Measurements from ENCODE around the gene HSP90AB1.
A peak's percentile ranks its signal among the peaks of the same experiment; 100 is the strongest.

HSP90AB1 gene

DNA sequence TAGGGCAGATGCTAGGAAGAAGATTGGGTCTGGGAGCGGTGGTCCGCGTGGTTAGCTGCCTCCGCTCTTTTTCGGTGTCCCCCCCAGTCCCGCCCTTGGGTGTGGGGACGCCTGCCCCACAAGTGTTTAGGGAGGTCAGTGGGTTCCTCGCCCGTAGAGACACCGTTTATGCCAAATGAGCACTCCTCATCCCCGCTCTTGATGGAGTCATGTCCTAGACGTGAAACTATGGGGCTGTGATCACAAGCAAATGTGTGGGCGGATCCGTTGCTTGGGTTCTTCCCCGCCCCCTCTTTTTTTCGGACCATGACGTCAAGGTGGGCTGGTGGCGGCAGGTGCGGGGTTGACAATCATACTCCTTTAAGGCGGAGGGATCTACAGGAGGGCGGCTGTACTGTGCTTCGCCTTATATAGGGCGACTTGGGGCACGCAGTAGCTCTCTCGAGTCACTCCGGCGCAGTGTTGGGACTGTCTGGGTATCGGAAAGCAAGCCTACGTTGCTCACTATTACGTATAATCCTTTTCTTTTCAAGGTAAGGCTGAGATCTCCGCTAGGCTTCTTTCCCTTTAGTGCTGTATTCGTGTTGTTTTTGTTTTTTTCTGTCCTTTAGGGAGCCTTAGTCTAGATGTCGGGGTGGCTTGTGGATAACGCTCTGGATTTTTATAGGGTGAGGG lies at the start of gene HSP90AB1:
HSP90AB1 (plus strand) TSS at position 439 of the 675 bp plus-strand sequence. CDS start 1,529 bp downstream, outside the sequence.
- peak; percentile 96 for DNase-seq (ENCODE audit: low read depth, low spot score)

DNA sequence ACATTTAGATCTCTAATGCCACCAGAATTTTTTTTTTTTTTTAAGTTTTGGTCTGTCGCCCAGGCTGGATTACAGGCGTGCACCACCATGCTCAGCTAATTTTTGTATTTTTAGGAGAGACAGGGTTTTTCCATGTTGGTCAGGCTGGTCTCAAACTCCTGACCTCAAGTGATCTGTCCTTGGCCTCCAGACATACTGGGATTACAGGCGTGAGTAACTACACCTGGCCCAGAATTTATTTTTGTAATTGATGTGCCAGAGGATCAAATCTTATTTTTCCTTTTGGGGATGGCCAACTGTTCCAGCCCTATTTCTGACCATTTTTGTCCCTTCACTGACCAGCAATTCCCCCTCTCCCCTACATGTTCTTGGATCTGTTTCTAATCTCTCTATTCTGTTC lies 48.2 kb upstream of the HSP90AB1 start:
- no peak for DNase-seq (ENCODE audit: low read depth, low spot score)

DNA sequence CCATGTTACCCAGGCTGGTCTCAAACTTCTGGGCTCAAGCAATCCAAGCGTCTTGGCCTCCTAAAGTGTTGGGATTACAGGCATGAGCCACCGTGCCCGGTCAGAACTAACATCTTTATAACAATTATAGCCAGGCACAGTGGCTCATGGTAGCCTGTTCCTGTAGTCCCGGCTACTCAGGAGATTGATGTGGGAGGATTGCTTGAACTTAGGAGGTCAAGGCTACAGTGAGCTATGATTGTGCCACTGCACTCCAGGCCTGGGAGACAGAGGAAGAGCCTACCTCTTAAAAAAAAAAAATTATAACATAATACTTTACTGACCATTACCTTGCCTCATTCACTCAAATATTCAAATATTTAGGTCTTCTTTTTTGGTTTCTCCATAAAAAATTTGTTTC lies 47.0 kb upstream of the HSP90AB1 start:
- DNase-seq (ENCODE audit: low read depth, low spot score) = no peak

DNA sequence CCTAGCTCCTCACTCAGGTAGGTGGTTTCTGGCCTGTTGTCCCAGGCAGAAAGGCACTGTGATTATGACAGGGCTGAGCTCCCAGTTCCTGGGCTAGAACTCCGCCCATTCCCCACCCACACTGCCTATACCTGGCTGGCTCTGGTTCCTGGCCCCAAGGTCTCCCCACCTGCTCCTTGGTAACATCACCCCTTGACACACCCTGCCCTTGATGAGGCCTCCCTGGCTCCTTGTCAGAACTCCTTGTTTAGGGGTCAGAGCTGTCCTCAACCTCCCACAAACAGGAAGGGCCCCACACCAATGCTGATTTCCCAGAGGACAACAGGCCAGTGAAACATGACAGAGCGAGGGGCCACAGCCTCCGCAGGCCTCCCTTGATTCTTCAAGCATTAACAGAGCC lies 45.7 kb upstream of the HSP90AB1 start:
- DNase-seq (ENCODE audit: low read depth, low spot score) = no peak

DNA sequence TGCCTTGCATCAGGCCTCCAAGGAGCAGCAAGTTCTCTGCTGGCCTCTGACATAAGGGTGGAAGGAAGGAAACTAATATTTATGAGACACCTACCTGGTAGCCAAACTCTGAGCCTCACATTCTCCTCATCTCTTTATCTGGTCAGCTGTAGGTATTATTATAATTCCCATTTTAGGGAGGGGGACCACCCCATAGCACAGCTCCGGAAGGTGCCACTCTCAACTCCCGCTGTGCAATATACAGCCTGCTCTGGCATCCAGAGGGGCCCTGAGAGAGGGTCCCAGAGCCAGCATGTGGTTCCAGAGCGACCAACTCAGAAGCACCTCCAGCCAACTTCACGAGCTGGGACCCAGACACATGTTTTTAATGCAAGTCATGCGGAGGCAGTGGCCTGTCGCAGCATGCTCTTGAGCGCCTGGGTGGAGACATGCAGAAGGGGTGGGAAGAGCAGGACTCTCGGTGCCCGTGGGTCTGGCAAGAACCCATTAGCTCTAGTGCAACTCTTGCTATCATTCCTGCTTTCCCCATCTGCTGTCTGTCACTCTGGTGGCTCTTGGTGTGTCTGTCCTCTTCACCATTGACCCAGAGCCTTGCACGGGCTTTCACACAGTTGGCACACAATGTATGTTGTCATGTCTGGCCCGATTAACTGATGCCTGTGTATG lies 45.1 kb upstream of the HSP90AB1 start:
- no peak for DNase-seq (ENCODE audit: low read depth, low spot score)

DNA sequence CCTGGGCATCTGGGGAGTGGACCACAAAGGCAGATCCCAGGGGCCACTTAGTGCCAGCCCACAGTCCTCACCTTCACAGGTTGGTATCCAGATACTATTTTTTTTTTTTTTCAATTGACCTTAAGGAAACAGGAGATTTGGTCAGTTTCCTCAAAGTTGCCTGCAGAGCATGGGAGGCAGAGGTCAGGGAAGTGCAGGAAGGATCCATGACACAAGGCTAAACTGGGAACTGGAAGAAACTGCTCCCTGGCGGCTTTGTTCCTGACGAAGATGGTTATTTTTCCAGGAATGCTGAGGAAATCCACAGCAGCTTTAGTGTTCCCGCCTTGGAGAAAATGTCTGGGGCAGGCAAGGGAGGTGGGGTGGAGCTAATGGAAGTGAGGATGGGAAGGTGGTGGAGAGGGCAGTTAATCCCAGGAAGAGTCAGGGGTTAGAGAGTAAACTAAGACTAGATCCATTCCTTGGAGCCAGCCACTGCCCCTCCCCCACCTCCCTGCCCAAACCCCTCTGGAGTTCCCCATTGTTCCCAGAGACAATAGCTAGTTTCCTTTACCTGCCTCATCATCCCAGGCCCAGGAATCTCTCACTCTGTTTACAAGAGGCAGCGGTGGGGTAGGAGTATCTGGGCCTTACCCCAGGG lies 44.4 kb upstream of the HSP90AB1 start:
- peak; percentile 82 for DNase-seq (ENCODE audit: low read depth, low spot score)

DNA sequence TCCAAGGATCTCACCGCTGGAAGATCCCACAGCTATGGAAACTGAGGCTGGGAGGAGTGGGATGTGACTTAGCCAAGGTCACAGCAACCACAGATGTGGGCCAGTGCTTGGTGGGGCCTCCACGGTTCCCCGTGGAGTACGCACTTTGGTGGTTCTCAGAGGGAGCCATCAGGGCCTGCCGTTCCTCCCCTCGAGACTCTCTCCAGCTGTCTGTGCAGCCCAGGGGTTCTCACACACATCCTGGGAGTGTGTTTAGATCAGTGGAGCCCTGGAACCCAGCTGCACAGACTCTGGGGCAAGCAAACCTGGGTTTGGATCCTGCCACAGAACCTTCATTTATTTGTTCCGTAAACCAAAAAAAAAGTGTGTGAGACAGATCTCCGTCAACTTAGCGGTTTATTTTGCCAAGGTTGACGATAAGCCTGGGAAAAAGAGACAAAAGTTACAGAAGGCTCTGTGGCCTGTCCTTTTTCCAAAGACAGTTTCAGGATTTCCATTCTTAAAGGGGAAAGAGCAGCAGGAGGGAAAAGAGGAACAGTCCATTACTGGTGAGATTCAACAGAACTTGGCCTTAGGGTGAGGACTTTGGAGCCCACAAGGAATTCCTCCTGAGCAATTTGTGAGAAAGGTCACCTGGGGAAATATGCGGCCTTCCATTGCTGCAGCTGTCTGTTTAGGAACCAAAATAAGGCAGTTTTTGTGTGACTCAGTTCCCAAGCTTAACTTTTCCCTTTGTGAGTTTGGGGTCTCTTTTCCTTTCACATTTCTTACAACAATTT lies 43.7 kb upstream of the HSP90AB1 start:
- no peak for DNase-seq (ENCODE audit: low read depth, low spot score)

DNA sequence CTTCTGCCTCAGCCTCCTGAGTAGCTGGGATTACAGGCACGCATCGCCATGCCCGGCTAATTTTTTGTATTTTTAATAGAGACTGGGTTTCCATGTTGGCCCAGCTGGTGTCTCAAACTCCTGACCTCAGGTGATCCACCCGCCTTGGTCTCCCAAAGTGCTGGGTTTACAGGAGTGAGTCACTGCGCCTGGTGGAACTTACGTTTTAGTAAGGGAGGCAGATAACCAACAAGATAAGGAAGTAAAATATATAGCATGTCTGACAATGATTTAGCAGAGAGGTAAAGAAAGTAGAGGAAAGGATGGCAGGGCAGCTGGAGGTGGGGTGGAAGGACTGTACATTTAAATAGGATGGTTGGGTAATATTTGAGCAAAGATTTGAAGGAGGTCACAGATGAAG lies 42.9 kb upstream of the HSP90AB1 start:
- DNase-seq (ENCODE audit: low read depth, low spot score) = no peak

DNA sequence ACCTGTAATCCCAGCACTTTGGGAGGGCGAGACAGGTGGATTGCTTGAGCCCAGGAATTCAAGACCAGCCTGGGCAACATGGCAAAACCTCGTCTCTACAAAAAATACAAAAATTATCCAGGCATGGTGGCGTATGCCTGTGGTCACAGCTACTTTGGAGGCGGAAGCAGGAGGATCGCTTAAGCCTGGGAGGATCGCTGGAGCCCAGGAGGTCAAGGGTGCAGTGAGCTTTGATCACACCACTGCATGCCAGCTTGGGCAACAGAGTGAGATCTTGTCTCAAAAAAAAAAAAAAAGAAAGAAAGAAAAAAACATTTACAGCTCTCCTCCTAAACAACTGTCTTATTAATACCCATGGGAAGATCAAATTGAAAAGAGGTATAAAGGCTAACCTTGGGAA lies 38.9 kb upstream of the HSP90AB1 start:
- DNase-seq (ENCODE audit: low read depth, low spot score) = no peak

DNA sequence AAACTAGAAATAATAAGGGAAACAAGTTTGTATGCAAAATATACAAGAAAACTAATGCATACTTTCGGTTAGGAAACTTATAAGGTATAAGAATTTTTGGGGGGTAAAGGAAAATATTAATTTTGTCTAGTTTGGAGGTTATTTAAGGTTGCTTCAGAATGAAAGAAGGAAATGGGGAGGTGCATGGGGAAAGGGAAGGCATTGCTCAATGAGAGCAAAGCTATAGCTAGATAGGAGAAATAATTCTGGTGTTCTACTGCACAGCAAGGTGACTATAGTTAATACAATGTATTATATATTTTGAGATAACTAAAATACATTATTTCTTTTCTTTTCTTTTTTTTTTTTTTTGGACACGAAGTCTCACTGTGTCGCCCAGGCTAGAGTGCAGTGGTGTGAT lies 35.6 kb upstream of the HSP90AB1 start:
- no peak for DNase-seq (ENCODE audit: low read depth, low spot score)

DNA sequence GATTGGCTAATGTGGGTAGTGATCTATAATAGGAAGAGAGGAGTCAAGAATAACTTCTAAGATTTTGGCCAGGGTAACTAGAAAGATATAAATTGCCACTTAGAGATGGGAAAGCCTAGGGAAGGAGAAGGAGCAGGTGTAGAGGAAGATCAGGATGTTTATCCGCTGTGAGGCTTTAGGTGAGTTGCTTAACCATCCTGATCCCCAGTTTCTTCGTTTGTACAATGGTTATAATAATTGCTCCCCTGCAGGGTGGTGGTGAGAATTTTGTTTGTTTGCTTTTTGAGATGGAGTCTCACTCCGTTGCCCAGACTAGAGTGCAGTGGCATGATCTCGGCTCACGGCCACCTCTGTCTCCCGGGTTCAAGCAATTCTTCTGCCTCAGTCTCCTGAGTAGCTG lies 32.6 kb upstream of the HSP90AB1 start:
- DNase-seq (ENCODE audit: low read depth, low spot score) = no peak

DNA sequence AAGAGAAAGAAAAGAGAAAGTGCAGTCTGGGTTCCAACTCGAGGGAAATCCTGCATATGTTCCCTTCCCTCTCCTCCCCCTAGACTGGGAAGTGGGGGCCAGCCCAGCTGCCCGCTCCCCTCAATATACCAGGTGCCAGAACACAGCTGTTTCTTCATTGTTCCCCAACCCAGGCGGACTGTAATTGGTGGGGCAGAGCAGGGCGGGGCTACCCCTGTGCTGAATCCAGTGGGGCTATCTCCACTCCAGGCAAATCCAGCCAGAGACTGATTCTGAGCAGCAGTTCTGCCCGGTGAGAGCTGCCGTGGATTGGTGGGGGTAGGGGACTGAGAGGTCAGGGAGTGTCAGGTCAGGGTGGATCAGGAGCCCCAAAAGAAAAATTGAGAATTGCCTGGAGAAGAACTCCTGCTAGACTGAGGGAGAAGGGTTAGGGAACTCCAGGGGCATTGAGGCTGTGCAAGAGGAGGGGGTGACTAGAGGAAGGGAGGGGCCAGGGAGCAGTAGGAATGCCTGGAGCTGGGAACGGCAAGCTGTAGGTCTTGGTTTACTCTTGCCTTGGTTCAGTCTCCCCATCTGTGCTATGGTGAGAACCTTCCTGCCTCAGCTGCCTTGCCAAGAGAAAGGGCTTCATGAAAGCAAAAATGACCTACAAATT lies 30.1 kb upstream of the HSP90AB1 start, which contains the start of gene MYMX:
MYMX (plus strand) TSS at position 250 of the 655 bp plus-strand sequence. CDS start 546 bp downstream, outside the sequence.
- no peak for DNase-seq (ENCODE audit: low read depth, low spot score)

DNA sequence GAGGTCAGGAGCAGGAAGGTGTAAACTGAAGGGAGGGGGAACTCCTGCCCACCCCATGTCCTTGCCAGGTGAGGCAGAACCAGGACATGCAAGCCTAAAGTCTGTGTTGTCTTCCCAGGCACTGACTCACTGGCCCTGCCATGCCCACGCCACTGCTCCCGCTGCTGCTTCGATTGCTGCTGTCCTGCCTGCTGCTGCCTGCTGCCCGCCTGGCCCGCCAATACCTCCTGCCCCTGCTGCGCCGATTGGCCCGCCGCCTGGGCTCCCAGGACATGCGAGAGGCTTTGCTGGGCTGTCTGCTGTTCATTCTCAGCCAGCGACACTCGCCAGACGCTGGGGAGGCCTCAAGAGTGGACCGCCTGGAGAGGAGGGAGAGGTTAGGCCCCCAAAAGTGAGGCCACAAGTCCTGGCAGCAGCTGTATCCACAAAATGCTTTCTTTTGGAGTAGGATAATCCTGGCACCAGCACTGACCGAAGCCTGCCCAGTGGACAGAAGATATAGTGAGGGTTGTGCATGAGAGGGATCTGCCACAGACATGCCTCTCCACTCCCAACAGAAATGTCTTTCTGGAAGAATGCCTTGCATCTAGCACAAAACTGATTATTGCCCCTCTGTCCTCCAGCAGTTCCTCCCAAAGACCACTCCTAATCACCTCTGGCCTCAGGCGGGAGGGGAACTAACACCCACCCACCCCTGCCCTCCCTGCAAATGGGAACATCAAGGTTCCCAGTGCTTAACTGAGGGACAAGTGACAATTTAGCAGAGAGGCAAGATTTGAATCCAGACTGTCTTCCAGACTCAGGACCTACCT lies 29.4 kb upstream of the HSP90AB1 start:
- no peak for DNase-seq (ENCODE audit: low read depth, low spot score)

DNA sequence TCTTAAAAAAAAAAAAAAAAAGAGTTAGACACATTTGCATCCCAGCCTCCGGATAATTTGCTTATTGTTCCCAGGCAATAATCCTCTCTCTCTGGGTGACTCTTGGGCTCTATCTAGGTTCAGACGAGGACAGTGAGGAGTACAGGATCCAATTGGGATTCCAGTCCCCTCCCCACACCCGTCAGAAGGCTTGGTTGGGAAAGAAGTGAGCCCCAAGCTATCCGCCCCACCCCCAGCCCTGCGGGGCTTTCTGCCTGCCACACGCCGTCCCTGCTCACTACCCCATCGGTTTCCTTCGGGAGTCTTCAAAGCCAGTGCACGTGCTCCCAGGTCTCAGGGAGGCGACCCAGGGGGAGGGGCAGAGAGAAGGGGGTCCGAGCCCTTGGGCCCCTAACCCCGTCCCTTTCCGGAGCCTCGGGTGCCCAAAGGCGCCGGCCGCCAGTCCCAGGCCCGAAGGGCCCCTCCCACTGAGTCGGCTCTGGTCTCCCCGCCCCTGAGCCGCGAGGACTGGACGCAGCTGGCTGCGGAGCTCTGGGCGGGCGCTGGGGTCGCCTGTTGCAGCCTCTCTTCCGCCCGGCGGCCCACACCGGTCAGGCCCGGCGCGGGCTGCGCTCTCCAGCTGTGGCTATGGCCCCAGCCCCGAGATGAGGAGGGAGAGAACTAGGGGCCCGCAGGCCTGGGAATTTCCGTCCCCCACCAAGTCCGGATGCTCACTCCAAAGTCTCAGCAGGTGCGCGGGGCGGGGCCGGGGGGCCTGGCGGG lies 27.7 kb upstream of the HSP90AB1 start:
- DNase-seq (ENCODE audit: low read depth, low spot score) = no peak

DNA sequence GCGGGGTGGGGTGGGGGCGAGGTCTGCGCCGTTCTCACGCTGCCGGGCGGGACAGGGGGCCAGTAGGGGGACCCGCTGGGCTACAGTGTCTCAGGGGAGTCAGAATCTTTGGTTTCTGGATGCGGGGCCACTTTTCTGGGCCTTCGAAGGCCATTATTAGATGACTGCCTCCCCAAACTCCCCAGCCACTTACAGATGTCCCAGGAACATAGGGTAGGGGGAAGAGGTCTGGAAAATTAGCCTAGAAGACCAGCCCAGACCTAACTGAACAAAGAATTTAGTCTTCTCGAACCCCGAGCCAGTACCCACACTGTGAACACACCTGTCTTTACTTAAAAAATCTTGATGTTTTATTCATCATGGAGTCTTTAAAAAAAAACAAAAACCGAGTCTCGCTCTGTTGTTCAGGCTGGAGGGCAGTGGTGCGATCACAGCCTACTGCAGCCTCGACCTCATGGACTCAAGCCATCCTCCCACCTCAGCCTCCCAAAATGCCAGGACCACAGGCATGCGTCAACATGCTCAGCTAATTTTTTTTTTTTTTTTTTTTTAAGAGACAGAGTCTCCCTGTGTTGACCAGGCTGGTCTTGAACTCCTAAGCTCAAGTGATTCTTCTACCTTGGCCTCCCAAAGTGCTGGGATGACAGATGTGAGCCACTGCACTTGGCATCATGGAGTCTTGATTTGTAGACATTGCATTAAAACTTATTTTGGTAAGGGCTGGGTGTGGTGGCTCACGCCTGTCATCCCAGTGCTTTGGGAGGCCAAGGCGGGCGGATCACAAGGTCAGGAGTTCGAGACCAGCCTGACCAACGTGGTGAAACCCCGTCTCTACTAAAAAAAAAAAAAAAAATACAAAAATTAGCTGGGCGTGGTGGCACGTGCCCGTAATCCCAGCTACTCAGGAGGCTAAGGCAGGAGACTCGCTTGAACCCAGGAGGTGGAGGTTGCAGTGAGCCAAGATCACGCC lies 26.8 kb upstream of the HSP90AB1 start:
- no peak for DNase-seq (ENCODE audit: low read depth, low spot score)

DNA sequence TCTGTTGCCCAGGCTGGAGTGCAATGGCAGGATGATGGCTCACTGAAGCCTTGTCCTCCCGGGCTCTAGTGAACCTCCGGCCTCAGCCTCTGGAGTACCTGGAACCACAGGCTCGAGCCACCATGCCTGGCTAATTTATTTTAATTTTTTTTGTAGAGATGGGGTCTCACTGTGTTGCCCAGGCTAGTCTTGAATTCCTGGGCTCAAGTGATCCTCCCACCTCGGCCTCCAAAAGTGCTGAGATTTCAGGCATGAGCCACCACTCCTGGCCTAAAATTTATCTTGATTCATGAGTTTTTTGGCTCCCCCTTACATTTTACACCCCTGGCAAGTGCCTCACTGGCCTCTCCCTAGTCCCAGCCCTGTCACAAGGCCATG lies 26.0 kb upstream of the HSP90AB1 start:
- DNase-seq (ENCODE audit: low read depth, low spot score) = no peak

DNA sequence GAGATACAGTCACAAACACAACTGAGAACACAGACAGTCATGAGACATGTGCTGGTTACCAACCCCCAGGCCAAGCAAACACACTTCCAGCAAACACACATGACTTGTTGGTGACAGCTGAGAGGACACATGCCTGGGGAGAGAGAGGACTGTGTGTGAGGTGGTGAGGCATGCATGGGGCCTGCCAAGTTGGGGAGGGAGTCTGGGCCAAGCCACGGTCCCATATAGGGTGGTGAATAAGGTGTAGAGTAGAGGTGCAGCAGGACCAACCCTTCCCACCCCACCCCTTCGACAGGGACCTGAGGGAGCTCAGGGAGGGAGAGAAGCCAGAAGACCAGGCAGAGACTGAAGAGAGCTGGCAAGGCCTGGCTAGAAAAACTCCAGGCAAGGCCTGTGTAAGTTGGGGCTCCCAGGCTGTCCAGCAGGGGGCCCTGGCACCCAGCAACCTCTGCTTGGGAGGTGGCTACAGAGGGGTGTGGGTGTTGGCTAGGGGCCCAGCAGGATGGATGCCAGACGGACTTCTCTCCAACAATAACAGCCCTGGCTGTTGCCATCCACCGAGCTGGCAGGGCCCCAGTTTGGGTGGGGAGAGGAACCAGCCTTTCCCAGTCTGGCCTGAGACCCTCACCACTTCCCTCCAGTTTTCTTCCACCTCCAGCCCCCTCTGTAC lies 25.5 kb upstream of the HSP90AB1 start:
- DNase-seq (ENCODE audit: low read depth, low spot score) = no peak

DNA sequence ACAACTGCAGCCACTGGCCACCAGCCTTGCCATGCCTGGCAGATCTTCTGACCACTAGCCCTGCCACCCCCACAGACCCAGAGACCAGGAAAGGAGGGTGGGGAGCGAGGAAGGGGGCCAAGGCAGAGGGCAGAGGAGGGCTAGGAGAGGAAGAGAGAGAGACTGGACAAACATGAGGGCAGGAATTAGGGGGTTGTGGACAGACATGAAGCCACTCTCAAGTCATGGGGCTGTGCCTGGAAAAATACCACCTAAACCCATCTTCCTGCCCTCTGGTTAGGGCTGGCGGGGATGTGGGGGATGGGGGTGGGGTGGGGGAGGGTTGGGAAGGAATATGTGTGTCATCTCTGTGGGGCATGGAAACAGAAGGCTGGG lies 25.0 kb upstream of the HSP90AB1 start:
- no peak for DNase-seq (ENCODE audit: low read depth, low spot score)
